GOT3 (cell line): ENCODE data around the gene PACC1.
"Not testable (repeated sequence)": the region's sequence is repeated elsewhere in the genome, so short reads cannot be mapped to it uniquely, and the experiment has no call there.

Experiments
- DNase-seq: peaks from one replicate; lab custom pipeline; 2025; ENCODE audit warnings: mixed read lengths; lab: John Stamatoyannopoulos, UW

Gene PACC1

GRCh38 chr1:212395678-212396437, 18.8 kb downstream of the PACC1 start:
- not testable (repeated sequence) for DNase-seq

- no peak for DNase-seq
Observed at GRCh38 chr1:212388985-212389716, 25.5 kb downstream of the PACC1 start.

GRCh38 chr1:212386029-212386428, 28.7 kb downstream of the PACC1 start:
- DNase-seq = no peak

- no peak for DNase-seq
Observed at GRCh38 chr1:212381397-212382035, 33.2 kb downstream of the PACC1 start.

- no peak for DNase-seq
Observed at GRCh38 chr1:212379366-212379765, 35.3 kb downstream of the PACC1 start.

GRCh38 chr1:212377644-212378043, 37.0 kb downstream of the PACC1 start:
- DNase-seq = no peak

- DNase-seq = no peak
Observed at GRCh38 chr1:212375986-212376385, 38.7 kb downstream of the PACC1 start.

- no peak for DNase-seq
Observed at GRCh38 chr1:212368073-212368484, 46.6 kb downstream of the PACC1 start.

GRCh38 chr1:212367474-212368072, 47.1 kb downstream of the PACC1 start:
- DNase-seq = no peak

GRCh38 chr1:212366901-212367300, 47.8 kb downstream of the PACC1 start:
- no peak for DNase-seq

GRCh38 chr1:212364985-212365384, 49.7 kb downstream of the PACC1 start:
- no peak for DNase-seq

- no peak for DNase-seq
Observed at GRCh38 chr1:212359794-212360479, 54.7 kb downstream of the PACC1 start.

- no peak for DNase-seq
Observed at GRCh38 chr1:212355230-212355969, 59.3 kb downstream of the PACC1 start.

GRCh38 chr1:212354464-212354863, 60.2 kb downstream of the PACC1 start:
- no peak for DNase-seq

GRCh38 chr1:212353181-212353580, 61.5 kb downstream of the PACC1 start:
- DNase-seq = no peak

GRCh38 chr1:212351588-212352362, 62.9 kb downstream of the PACC1 start:
- no peak for DNase-seq

- no peak for DNase-seq
Observed at GRCh38 chr1:212346601-212347000, 68.1 kb downstream of the PACC1 start.

GRCh38 chr1:212344905-212345304, 69.8 kb downstream of the PACC1 start:
- no peak for DNase-seq

GRCh38 chr1:212341090-212341489, 73.6 kb downstream of the PACC1 start:
- no peak for DNase-seq

GRCh38 chr1:212329105-212329504, 85.6 kb downstream of the PACC1 start:
- no peak for DNase-seq
